ENCODE measurements around the gene KRT6C. TPM values are rescaled to one million over a fixed set of nuclear protein-coding genes. Genes with fewer than 3 reads are reported as not detected.
A peak's percentile ranks its signal among the peaks of the same experiment; 100 is the strongest.
"Not testable (repeated sequence)": the region's sequence is repeated elsewhere in the genome, so short reads cannot be mapped to it uniquely, and the experiment has no call there.

The KRT6C gene
- total RNA-seq, 1 experiment from 2014 or later: not detected

DNA sequence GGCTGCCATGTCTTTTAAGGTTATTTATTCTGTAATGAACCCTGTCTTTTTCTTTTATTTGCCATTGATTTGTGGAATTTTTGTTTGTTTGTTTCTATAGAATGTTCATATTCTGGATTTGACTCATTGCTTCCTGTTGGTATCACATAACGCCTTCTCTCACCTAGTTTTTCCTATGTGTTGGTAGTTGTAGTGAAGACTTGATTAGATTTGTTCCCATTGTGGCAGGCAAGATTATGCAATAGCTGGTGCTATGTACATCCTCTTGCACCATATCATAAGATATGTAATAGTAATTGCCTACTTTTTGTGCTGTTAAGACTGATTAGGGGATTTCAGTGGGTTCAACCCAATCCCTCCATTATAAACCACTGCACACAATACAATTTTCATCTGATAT lies 17.8 kb downstream of the KRT6C start:
- DNase-seq (ENCODE audit: low spot score): no peak

DNA sequence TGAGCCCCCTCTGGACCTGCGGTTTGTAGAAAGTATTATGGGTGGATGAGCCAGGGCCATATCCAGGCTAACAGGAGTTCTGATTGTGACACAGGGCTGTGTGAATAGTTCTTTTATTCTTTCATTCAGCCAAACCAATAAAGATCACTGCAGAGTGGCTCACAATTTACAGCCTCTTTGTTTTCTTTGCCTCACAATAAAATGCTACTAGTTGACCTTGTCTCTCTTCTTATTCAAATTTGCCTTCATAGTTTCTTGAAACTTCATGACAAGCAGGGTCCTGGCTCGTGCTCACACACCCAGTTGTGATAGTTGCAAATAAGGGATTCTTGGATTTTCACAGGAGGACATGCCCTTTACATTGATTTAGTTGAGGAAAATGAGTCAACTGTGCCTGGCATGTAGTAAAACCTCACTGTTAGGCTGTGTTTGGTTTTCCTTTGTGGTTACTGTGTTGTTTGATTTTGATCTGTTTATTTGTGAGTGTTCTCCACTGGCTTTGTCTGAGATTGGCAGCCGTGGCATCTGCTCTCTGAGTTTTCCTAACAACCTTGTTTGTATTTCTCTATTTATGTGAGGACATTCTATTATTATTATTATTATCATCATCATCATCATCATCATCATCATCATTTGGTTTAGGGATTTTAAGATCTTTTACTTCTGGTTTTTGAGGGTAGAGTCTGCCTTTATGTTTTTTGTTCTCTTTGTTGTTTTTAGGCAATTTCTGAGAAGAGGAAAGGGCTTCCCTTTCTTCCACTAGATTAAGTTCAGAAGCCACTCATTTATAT lies 19.0 kb downstream of the KRT6C start:
- no peak for DNase-seq (ENCODE audit: low spot score)

DNA sequence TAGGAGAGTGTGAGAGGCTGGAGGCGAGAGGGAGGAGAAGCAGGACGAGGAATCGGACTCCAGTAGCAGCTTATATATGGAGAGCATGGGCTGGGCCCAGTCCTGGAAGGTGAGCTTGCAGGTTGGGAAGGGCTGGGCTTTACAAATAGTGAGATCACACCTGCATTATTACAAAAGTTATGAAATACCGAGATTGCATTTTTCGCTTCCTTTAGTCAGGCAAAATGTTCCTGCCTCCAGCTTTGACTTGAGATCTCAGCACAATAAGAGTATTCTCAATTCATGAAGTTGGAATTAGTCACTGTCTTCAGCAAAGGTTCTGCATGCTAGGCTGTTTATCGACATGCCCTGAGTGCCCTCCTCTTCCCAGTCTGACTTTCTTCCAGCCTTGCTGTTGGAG lies 21.5 kb downstream of the KRT6C start, which contains the start of gene KRT6B:
Gene KRT6B, minus strand, starts transcription at position 46 of the 400 bp plus-strand sequence. CDS start 68 bp downstream, outside the sequence.
- no peak for DNase-seq (ENCODE audit: low spot score)

DNA sequence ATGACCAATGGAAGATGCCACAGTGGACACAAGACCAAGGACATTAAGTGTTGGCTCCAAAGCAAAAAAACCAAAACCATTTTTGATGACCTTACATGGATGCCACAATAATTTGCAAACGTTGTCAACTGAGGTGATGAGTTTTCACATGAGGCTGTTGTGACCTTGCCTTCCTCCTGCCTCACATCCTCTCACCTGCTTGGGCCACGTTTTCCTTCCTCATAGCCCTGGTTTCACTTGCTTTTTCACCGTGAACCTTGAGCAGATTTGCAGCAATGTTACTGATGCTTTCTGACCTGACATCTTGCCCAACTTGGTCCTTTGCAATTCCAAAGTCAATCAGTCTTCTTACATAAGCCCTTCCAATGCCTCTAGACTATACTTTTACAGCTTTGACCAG lies 25.4 kb downstream of the KRT6C start:
- DNase-seq (ENCODE audit: low spot score): no peak

DNA sequence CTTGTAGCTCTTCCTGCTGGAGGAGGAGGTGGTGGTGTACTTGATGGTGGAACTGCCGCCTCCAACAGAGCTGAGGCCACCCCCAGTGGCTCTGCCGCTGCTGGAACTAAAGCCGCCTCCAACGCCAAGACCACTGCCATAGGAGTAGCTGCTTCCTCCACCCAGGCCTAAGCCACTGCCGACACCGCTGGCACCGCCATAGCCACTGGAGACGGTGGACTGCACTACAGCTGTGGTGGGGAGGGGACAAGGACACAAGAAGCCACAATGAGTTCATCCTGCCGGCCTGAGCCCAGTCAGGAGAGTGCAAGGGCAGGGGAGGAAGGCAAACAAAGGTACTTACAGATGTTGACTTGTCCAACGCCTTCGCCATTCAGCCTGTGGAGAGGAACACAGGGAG lies 26.4 kb downstream of the KRT6C start:
- DNase-seq (ENCODE audit: low spot score): not testable (repeated sequence)

DNA sequence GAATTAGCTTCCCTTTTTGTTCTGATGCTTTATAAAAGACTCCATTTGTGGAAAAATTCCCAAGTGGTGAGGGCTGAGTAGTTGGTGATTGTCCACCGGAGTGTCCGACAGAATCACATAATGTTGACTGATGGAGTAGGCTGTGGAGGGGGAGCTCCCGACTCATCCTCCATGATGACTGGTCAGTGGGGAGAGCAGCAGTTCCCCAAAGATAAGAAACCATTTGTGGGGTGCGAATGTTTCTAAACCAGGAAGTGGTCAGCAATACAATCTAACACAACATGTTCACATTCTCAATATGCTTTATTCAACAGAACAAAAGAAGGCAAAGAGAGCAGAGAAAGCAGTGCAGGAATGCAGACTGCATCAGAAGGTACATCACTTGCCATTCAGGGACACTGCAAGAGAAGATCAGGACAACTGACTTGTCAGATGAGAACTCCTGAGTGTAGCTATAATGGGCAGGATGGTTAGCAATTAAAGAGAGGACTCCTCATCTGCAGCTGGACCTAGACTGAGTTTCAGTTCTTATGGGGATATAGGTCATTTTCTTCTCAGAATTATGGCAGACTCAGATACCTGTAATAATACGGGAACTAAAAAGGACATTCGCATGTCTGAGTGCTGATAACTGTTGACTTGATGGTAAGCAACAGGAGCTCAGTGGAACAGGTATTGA lies 27.1 kb downstream of the KRT6C start:
- DNase-seq (ENCODE audit: low spot score): peak; percentile 11

DNA sequence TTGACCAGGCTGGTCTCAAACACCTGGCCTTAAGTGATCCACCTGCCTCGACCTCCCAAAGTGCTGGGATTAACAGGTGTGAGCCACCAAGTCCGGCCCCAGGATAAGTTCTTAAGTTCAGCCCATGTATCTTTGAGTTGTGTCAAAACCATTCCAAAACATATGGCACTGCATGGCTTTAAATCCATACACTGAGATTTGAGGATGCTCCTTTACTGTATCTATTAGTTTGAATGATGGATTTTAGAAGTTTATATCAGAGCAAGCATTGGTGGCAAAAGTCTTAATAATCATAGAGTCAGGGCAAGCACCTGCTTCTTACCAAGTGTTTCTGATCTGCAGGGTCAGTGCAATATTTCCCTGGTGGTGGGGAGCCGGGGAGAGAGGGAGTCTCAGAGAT lies 27.7 kb downstream of the KRT6C start:
- no peak for DNase-seq (ENCODE audit: low spot score)

DNA sequence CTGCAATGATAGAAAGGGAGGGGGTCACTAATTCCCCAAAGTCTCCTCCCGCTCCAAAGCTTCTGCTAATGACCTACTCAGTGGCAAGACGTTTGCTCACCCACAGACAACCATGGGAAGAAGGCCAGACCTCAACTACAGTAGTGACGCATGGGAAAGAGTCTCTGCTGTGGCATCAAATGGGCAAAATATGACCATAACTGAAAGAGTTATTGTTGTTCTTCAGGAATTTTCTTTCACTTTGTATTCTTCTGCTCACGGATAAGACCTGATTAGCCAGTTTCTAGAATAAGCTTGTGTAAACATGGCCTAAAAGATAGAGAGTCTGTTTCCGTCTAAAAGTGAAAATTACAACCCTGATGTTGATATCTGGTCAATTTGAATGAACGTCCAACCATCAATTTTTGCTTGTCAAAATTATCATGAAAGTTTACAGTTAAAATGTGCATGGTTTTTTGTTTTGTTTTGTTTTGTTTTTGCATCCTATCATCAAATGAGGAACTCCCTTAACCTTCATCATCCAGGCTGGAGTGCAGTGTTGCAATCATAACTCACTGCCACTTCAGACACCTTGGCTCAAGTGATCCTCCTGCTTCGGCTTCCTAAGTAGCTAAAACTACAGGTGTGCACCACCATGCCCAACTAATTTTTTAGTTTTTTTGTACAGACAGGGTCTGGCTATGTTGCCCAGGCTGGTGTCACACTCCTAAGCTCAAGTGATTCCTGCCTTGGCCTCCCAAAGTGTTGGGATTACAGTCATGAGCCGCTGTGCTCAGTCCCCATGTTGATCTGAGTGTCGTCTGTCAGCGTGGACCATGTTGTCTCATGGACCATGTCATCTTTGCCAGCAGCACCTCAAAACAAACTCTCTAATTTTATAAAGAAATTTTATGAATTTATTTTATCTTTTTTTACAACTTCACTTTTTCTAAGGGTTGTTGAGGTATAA lies 28.7 kb downstream of the KRT6C start:
- no peak for DNase-seq (ENCODE audit: low spot score)

DNA sequence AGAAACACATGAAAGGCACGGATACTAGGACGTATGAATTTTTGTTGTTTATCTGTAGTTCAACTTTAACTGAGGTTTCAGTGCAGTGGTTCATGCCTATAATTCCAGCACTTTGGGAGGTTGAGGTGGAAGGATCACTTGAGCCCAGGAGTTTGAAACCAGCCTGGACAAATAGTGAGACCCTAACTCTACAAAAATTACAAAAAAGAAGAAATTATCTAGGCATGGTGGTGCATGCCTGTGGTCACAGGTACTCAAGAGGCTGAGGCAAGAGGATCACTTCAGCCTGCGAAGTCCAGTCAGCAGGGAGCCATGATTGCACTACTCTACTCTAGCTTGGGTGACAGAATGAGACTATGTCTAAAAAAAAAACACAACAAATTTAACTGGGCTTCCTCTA lies 29.6 kb downstream of the KRT6C start:
- DNase-seq (ENCODE audit: low spot score): no peak

DNA sequence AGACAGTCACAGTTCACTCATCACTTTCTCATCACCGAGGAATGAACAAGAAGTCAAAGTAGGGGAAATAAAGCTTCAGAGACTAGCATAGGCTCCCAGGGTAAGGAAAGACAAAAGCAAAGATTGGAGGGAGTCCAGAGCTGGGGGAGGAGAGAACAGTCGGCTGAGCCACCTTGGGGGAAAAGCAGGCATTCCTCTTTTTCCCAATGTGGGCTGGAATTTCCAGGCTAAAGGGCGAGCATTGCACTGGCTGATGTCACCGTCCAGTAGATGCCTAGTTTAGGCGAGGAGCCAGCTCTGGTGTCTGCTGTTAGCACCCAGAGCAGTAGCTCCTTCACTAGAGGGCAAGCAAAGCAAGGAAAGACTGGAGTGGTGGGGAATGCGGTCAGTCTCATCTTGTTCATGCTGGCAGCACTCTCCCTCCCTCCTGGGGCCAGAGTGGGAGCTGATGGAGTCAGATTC lies 31.0 kb downstream of the KRT6C start:
- DNase-seq (ENCODE audit: low spot score): peak; percentile 89

DNA sequence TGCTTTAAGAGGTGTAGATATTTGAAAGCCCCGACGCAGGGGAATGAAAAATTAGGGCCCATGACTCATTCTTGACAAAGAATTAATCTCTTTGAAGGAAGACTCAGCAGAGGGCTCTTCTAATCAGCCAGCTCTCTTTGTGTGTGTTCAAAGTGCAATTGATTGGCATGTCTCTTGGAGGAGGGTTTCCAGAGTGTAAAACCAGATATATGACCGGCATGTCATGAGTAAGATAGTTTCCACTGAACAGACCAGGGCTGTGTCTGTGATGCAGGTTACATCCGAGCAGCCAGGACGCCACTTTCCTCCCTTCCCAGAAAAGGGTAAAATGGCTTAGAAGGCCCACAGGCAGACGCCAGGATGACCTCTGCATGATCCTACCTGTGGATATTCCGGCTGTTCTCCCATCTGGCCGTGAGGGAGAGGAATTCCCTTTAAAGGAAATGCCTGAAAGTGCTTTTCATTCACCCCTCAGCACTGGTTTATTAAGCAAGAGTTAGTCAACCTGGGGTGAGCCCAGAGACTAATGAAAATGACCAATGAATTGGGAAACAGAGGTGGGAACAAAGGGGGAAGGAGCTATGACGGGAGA lies 32.2 kb downstream of the KRT6C start:
- DNase-seq (ENCODE audit: low spot score): no peak

DNA sequence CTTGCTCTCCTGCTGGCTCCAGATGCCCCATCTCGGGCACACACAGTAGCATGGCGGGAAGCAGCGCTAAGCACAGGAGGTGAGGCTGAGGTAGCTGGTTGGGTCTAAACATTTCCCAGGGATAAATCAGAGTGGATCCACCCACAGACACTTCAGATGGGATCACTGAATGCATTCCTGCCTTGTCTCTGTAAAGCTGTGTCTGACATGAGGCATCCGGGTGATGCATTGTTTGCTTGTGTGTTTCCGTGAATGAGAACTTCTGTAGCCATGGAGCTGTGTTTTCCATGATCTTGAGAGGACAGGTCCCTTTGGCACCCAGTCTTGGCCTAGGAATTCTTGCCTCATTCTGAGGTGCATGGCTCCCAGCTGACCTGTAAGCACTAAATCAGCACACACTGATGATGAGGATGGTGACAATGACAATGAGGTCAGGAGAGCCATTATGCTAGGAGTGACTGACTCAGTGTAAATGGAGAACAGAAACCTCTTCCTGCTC lies 32.7 kb downstream of the KRT6C start:
- DNase-seq (ENCODE audit: low spot score): peak; percentile 62

DNA sequence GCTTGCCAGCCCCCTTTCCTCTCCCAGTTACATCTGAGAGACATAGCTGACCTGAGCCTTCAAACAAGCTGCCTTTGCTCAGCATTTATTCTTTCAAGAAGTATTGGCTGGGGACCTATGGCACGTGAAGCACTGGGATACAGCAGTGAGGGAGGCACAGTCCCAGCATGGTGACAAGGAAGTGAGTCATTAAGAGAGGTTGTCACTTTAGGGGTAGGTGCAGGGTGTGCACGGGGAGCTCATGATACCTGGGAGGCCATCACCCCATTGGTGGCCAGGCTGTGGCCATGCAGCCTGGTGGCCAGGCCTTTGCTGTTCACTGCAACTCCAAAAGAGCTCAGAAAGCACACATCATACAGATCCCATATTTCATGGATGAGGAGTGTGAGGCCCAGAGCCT lies 33.8 kb downstream of the KRT6C start:
- DNase-seq (ENCODE audit: low spot score): no peak

DNA sequence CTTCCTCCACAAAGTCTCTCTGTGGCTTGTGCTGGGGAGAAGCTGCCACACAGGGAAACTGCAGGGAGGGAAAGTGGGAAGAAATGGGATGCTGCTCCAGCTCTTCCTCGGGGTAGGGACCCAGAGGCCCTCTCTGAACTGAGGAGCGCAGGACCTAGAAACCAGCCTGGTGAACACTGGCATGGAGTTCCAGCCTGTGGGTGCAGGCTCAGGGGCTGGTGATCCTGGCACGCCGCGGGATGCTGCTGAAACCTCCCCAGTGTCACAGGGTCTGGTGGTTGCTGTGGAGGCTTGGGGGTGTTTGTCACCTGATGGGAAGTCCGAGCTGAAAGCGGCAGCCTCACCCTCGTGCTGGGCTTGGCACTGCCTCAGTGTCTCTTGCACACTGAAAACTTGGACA lies 34.2 kb downstream of the KRT6C start:
- DNase-seq (ENCODE audit: low spot score): no peak

DNA sequence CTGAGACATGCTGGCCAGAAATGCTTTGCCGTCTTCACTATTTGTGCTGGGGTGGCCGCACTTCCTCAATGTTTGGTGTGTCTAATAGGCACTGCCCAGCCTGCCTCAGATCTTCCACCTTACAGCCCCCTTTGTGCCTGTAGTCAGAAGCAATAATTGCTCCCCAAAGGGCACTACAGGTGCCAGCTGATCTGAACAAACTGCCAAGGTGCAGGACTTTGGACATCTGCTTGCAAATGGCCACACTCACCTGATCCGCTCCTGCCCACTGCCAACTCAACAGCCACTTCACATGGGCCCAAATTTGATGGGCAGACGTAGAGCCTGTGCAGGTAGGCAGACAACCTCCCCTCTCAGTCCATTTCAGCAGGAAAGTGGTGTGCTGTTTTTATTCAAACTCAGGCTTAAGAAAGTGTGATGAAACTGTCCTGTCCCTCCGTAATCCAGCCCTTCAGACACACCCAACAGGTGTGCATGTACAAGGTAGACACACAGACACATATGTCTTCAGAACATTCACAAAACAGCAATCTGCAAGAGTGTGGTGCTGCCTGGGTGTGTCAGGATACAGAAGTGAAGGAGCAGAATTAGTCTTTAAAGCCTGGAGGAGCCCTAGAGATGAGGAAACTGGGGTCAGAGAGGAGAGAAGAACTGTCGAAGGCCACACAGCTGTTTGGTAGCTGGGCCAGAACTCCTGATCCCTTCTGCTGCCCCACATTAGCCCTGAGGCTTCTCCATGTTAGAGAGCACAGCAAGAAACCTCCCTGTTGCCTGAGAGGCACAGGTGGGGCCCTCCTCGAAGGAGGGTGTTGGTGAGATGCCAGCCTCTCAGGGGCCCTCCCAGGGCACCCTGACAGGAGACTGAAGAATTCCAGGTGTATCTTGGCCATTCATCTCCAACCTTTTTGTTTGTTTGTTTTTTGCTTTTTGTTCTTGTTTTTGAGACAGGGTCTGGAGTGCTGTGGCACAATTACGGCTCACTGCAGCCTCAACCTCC lies 35.0 kb downstream of the KRT6C start:
- DNase-seq (ENCODE audit: low spot score): no peak

DNA sequence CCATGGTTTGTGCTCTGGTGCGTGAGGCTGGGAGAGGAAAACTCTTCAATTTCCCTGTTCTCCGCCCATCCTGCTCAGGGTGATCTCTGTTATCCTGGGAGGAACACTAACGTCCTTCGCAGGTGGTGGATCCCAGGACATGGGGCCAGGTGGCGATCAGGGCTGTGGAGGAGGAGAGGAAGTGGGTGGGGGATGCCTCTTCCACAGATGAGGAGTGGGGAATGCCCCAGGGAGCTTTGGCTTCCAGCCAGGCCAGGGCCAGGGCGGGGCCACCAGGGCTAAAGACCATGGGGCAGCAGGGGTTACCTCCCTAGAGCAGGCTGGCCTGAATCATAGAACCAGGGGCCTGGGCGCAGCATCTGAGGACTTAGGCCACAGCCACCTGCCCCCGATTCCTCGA lies 36.1 kb downstream of the KRT6C start:
- no peak for DNase-seq (ENCODE audit: low spot score)

DNA sequence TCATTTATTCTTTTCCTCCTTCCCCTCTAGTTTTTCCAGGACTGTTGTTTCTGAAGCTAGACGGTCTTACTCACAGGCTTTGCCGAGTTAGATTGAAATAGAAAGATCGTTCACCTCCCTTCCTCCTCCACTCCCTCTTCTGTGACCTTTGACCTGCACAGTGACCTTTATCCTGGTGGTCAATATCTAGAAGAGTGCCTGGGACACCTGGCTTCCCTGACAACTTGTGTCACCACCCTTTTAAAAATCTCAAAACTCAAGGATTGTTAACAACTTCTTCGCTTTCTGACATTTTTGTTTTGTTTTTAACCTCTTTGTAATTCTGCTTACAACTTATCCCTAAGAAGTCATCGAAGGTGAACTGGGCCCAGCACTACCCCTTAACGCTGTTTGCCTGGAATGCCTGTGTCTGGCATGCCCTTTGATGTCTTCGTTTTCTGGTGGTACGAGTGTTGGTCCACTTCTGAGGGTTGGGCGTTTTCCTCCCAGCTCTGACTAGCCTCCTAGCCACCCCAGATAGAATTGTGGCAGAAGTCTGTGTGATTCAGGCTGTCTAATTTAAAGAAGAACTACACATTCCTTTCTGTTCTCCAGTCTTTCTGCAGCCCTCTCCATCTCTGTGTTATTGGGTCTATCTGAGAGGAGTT lies 36.7 kb downstream of the KRT6C start:
- DNase-seq (ENCODE audit: low spot score): no peak

DNA sequence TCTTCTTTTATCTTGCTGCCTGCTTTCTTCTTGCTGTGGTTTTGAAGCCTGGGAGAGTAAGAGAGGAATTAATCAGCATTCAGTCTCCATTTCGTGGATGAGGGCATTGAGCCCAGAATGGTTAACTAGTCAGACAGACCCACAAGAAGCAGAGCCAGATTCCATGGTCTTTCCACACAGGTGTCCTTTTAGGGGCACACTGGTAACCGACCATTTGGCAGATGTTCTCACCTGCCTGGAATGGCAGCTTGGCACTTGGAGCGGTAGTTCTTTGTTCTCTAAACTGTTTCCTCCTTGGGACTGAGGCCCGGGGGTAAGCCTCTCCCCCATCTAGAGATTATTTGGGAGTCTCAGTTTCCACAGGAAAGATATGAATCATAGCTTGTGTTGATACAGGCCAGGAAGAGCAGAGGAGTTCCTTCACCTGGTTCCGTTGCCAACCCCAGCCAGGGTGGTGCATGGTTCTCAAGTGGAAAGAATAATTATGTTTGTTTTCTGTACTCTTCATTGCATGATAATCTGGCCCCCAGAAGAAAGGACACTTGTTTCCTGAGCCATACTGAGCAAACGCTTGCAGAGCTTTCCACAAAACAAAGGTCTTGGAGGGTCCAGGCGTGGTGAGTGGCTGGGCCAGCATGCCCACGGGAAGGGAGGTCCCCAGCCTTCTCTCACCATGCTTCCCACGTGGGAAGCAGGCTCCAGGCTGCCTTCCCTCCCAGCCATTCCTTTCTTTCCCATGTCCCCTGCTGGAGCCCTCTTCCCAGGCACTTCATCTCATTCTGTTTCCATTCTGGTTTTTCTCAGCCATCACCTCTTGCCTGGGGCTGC lies 37.4 kb downstream of the KRT6C start:
- peak; percentile 10 for DNase-seq (ENCODE audit: low spot score)

DNA sequence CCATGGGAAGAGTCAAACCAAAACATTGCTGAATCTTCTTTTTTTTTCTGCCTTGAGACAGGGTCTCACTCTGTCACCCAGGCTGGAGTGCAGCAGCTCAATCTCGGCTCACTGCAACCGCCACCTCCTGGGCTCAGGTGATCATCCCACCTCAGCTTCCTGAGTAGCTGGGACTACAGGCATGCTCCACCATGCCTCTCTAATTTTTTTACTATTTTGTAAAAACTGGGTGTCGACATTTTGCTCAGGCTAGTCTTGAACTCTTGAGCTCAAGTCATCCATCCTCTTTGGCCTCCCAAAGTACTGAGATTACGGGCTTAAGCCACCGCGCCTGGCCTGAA lies 38.0 kb downstream of the KRT6C start:
- no peak for DNase-seq (ENCODE audit: low spot score)

Data from A172 (cell line).